HG03097 (cell line): ENCODE measurements around the gene VTI1A.
"Not testable (repeated sequence)": the region's sequence is repeated elsewhere in the genome, so short reads cannot be mapped to it uniquely, and the experiment has no call there.

ENCODE experiments used
- ATAC-seq: cut with Tn5 transposase; IDR thresholded peaks from one replicate; pipeline ENCODE4 v1.9.1; 2021; ENCODE audit not compliant: unreplicated experiment, low FRiP score

VTI1A gene

DNA sequence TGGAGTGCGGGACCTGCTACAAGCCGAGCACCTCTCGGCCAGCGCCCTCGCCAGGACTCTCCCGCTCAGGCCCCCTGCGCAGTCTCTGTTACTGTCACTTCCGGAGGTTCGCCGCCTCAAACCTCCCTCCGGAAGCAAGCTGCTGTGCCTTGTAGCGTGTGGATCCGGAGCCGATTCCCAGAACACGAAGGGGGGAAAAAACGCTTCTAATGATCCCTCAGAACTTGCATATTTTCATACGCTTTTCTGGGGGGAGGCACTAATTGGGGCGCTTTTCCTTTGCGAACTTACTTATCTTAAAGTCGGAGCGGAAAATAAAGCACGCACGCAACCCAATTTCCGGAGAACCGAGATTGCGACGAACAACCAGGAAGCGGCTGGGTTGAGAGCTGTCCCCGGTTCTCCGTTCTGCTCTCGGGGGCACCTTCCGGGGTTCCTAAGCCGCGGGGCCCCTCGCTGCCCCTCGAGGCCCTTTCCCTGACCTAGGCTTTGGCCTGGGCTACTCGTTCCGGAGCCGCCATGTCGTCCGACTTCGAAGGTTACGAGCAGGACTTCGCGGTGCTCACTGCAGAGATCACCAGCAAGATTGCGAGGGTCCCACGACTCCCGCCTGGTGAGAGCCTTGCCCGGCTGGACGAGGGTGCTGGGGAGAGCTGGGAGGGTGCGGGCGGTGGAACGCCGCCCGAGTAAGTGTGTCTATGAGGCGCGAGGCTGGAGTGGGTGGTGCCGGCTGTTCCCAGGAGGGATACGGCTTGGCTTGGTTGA is at the start of gene VTI1A, which contains the start of gene ZDHHC6:
TSS of gene VTI1A (plus strand) at position 361 of the 765 bp plus-strand sequence. CDS start at position 520, 159 bp downstream.
TSS of gene ZDHHC6 (minus strand) at position 60 of the 765 bp plus-strand sequence. CDS start 1,478 bp downstream, outside the sequence.
- ATAC-seq: peak; percentile 87

- ATAC-seq: no peak
These were observed 49.4 kb upstream of the VTI1A start for GRCh38 chr10:112397592-112397991.

- no peak for ATAC-seq
These were observed 44.1 kb upstream of the VTI1A start for GRCh38 chr10:112402917-112403316.

DNA sequence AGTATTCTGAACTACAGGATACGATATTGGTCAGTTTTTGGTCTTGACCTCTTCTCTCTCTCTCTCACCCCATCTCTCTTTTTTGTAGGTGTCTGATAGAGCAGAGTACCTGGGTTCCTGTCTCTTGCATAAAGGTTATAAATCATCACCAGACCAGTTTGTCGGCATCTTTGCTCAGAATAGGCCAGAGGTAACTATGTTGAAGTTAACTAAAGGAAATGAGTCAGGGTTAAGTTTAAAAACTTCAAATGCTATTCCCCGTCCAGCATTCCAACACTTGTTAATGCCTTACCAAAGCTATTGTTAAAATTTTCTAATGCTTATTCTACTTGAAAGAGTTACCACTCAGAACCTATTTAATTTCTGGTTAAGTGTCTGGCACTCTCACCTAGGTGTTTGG is 42.4 kb upstream of the VTI1A start:
- no peak for ATAC-seq

- ATAC-seq: not testable (repeated sequence)
These were observed 40.2 kb upstream of the VTI1A start for GRCh38 chr10:112406806-112407205.

DNA sequence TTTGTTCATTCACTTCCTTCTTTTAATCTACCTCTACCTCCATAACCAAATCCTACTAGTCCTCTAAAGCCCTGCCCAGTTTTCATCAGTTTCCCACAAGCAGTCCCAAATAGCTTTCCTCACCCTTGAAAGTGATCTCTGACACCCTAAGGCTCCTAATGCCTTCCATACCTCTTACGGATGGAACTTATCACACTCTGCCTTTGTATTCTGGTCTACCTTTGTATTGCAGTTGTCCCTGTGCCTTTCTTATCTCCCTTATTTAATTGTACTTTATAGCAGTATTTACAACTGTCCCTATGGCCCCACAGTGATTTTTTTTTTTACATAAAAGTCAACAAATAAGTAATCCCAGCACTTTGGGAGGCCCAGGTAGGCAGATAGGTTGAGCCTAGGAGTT is 39.3 kb upstream of the VTI1A start:
- ATAC-seq: no peak

- no peak for ATAC-seq
These were observed 37.7 kb upstream of the VTI1A start for GRCh38 chr10:112409299-112409698.

DNA sequence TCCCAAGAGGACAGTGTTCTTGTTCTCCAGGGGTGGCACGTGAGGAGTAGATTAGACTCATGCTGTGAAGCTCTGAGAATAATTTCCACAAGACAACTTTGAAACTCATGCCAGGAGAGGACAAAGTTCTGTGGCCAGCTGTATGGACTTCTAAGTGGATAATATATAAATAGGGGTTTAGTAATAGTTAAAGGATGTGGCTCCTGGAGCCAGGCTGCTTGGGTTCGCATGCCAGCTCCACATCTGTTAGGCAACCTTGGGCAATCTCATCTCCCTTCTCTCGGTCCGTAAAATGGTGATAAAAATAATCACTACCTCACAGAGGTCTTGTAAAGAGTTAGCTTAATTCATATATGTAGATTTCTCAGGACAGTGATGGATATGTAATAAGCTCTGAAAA is 37.3 kb upstream of the VTI1A start:
- no peak for ATAC-seq

GRCh38 chr10:112412696-112413095 is 34.3 kb upstream of the VTI1A start:
- no peak for ATAC-seq

DNA sequence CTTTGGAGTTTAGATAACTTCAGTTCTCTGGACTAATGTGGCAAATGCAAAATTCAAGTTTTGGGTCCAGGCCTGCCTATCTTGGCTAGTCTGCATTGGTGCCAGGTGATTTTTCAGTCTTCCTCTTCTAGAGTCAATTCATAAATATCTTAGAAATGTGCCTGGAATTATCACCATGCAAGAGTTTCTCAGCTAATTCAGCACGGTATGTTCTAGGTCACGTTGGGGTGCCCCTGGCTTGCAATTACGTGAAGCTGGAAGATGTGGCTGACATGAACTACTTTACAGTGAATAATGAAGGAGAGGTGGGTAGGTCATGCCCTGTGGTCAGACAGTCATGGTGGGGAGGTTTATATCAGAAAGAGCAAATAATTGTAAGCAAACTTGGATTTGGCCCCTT is 25.3 kb upstream of the VTI1A start:
- ATAC-seq: no peak

DNA sequence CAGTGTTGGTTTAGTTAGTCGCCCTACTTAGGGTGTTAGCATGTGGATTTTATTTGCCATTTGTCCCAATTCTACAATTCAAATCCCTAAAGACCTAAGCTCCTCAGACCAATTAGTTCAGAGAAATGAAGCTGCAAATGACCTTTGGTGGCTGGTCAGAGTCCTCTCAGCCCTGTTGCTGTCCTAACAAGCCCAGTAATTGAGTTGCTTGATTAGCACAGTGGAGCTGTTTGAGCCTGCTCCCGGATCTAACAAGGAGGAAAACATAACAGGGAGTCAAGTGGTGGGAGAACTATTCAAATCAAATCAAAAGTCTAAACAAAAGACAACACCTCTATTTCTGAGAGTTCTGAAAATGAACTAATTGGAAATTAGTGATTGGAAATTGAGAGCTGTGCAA is 22.4 kb upstream of the VTI1A start:
- ATAC-seq: no peak

DNA sequence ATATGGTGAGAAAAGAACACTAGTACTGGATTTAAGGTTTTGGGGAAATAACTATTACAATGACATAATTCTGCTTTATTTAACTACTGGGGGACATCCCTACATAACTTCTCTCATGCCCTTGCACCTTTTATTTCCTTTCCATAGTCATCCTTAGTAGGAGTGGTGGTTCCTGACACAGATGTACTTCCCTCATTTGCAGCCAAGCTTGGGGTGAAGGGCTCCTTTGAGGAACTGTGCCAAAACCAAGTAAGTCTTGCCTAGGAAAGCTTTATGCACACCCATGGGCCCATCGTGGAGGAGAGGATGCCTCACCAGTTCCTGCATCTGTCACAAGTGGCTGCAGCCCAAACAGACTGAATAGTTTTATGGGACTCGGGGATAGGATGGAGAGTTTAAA is 20.9 kb upstream of the VTI1A start:
- ATAC-seq: no peak

DNA sequence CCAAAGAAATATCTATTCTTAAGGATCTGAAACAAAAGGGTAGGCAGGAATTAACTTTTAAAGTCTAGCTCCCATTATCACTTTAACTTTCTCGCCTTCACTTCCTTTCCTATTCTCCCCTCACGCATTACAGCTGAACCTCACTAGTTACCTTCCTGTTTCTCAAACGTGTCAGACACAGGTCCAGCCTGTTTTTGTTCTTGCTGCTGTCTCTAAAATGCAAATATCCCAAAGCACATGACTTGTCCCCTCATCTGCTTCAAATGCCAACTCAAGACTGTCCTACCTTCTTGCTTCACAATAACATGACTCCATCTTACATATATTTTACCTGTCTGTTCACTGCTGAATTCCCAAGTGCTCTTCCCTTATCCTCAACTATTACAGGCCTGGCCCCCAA is 17.9 kb upstream of the VTI1A start:
- ATAC-seq: no peak

- no peak for ATAC-seq
These were observed 17.3 kb upstream of the VTI1A start for GRCh38 chr10:112429654-112430230.

GRCh38 chr10:112433136-112433535 is 13.9 kb upstream of the VTI1A start:
- ATAC-seq: no peak

DNA sequence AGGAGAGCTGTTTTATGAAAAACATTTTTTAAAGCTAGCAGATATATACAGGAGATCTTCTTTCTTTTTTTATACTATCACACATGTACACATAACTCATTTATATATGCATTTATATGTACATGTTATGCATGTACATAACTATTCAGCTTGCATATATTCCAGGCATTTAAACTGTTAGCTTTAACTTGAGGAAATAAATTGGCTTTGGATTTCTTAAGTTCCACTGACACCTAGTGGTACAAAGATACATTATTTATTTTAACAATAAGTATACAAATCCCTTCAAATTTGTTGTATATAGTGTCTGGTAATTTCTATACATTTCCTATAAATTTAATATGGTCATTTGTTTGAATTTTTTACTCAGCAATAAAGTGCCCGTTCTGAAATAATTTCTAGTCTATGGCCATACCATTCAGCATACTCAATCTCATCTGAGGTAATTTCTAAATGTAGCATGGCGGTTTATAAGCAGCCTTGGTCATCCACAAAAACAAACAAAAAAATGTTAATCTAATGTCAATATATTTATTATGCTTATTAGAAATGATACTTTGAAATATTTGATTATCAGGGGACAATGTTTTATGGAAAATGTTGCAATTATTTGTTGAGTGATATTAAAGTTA is 11.9 kb upstream of the VTI1A start:
- no peak for ATAC-seq

DNA sequence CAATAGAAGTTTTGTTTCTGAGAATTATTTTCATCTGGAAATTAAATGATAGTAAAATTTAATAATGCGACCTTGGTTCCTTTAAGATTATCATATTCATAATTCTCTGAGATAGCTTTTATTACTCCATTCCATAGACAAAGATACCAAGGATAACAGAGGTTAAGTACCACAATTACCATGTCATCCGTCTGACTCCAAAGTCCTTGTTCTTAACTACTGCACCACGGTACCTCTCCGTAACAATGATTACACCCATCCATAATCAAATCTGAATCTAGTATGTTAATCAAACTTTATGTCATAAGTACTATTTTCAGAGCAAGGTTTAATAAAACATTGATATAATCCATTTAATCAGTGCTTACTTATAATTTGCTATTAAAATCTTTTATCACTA is 8.7 kb upstream of the VTI1A start:
- ATAC-seq: no peak

- ATAC-seq: no peak
These were observed 5.5 kb upstream of the VTI1A start for GRCh38 chr10:112441520-112441919.

DNA sequence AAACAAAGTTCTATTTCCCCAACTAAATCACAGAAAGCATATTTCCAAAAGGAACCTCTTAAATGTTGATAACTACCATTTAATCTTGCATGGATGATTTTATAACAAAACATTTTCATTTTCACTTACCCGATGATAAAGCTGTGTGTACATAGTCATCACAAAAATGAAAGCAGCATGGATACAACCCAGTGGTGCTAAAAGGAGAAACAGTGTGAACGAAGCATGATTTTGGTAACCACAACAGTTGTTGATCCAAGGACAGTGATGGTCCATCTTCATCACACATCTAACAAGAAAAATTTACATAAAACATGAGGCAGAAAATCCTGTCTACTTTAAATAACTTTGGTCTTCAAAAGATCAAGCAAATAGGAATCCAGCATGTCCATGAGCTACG is 5.0 kb upstream of the VTI1A start:
- ATAC-seq: no peak

DNA sequence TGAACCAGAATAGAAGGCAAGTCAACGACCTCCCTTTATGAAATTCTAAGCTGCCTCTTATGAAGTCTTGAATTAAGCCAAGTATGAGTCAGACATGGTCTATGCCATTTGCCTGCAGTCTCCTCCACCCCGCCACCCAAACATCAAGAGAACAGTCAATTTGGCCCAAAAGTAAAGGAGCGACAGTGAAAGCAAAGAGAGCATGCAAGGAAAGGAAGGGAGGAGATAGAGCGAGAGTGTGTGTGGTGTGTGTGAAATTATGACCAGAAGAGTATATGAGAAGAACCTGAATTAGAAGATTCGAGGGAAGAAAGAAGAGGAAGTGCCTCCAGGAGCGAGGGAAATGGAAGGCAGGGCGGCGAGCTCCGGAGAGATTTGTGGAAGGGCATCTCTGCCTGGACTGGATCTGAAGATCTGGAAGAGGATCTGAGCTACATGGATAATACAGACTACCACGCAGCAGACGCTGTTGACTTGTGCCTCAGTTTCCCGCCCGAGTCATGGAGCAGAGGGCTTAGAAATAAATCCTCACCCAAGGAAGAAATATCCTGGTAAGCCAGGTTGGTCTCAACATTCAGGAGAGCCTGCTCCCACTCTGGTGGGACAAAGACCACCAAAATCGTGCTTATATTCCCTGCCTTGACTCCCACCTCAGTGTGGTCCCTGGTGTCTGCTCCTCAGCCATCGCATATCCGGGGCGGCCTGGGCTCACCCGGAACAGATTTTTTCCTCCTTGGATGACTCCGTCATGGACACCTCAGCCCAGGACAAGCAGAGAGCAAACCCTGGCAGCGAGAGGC is 760 bp upstream of the VTI1A start:
- peak; percentile 27 for ATAC-seq

- ATAC-seq: no peak
These were observed 559 bp downstream of the VTI1A start for GRCh38 chr10:112447620-112447928.
